ENCODE data around the gene THAP8. TPM values are rescaled to one million over a fixed set of nuclear protein-coding genes. Genes with fewer than 3 reads are reported as not detected.

The THAP8 gene
- total RNA-seq (2022; extraction: Qiagen RNA extraction) = 5.2 to 8.2 TPM (median 7.8 TPM) in 5 replicates

DNA sequence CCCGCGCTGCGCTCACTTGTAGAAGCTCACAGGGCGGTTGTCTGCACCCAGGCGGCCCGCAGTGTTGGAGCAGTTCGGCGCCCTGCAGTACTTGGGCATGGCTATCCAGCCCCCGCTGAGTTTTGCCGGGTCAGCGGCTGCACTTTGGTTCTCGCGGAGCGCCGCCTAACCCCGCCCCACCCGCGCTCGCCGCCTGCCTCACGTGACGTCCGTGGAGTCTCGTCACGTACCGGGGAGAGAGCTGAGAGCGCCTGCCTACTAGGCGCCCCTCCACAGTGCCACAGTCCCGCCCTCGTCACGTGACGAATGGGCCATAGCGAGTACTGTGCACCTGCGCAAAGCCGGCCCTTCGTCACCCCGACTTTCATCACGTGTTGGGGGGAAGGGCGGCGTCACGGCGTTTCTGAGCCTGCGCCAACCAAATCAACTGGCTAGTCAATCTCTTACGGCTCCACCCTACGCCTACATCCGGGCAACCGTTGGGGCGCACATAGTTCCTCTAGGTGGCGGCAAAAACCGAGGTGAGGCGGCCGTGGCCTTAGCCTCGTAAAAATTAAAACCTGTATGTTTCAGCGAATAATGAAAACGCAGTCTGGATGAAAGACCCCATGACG, at the start of gene THAP8:
THAP8 (minus strand) TSS at position 167 of the 614 bp plus-strand sequence; CDS start at position 99, 68 bp downstream.

DNA sequence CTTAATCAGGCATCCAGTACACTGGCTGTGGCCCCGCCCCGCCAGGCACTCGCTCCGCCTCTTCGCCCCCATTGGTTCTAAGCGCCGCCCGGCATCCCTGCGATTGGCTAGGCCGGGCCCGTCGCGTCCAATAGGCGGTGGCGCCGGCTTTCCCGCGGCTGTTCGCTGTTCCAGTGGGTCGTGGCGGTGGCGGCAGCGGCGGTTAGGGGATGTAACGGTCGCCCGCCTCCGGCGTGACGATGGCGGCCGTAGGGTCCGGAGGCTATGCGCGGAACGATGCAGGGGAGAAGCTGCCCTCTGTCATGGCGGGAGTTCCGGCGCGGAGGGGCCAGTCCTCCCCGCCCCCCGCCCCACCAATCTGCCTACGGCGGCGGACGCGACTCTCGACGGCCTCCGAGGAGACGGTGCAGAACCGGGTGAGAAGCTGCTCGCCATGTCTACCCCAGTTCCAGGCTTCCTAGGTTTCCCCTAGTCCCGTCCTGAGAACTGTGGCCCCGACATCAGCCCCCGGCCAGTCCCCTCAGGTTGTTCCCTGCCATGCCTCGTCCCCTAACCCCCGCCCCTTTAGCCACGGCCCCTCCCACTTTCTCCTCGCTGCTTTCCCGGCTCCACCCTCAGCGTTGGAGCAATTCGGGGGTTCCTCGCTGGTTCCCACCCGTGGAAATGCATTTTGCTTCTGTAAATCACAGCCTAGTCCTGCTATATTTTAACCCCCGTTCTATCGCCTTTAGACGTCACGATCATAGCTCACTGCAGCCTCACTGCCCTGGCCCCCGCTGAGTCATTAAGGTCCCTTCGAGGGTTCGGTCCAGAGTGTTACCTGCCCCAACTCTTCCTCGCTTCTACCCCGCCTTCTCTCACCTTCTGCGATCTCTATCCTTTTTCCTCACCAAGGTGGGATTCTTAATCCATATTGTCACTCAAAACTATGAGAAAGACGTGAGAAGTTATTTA, 925 bp upstream of the THAP8 start, which contains the start of gene WDR62:
WDR62 (plus strand) TSS at position 165 of the 954 bp plus-strand sequence; CDS start at position 240, 75 bp downstream.

DNA sequence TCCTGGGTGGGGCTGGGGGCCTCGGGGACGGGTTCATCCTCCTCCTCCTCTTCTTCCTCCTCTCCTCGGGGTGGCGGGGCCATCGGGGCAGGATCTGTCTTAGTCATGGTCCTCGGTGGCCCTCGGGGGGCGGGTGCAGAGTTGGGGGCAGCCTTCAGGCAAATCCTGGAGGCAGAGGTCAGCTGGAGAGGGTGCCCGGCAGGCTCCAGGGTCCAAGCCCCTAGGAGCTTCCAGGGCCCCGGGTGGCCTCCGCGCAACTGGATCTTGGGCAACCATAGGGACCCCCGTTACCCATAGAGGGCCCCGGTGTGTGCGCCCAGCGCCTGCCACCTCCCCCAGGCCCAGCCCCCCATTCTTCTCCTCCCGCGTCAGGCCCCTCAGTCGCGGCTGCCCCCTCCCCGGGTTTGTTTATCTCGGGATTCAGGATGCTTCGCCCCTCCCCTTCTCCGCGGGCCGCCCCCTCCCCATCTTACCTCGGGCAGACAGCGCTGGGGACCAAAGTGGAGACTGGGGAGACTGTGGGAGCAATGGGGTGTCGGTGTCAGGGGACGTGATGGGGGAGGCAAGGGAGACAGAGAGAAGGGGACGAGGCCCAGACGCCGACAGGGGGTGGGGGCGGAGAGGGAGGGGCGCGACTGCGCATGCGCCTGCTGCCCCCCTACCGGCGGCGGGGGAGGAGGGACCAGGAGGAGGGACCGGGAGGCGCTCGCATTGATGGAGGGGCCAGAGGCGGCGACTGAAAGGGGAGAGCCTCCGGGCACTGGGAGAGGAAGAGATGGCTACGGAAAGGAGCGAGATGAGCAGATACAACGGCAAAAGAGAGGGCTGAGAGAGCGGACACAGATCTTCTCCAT, 21.6 kb downstream of the THAP8 start, which contains the start of gene CLIP3:
CLIP3 (minus strand) TSS at position 623 of the 854 bp plus-strand sequence; CDS start at position 107, 516 bp downstream.

GRCh38 chr19:36014012-36014924, 39.8 kb downstream of the THAP8 start, which contains the start of gene ALKBH6:
TSS of gene ALKBH6 (minus strand) at chr19:36014213. CDS start at chr19:36013397, 816 bp downstream.

GRCh38 chr19:36008336-36008978, 45.6 kb downstream of the THAP8 start, which contains the start of gene SYNE4:
TSS of gene SYNE4 (minus strand) at chr19:36008813. CDS start at chr19:36008681, 132 bp downstream.

DNA sequence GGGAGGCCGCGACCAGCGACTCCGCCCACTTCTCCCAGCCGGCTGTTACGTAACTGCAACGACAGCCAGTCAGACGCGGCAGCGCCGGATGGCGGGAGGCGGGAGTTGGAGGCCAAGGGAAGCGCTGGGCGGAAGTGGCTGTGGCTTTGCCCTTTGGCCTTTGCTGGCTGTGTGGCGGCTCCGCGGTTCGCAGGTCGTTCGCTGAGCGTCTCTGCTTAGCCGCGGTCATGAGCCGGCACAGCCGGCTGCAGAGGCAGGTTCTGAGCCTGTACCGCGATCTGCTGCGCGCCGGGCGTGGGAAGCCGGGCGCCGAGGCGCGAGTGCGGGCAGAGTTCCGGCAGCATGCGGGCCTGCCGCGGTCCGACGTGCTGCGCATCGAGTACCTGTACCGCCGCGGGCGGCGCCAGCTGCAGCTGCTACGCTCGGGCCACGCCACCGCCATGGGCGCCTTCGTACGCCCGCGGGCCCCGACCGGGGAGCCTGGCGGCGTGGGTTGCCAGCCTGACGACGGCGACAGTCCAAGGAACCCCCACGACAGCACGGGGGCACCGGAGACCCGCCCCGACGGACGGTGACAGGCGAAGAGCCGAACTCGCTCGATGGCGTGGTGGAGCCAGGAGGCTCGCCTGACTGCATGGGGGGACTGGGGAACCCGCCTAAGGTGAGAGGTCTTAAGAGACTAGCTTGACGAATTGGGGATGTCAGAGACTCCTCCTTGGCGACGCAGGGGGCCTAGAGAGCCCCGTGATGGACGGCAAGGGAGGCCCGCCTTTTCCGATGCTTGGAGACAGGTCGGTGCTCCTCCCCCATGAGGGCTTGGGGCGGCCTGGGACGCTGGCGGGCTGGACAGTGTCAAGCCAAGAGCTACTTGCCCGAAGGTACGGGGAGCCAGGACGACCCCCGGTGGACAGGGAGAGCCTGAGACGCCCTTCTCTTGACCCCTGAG, 58.8 kb downstream of the THAP8 start, which contains the start of gene SDHAF1:
SDHAF1 (plus strand) TSS at position 141 of the 946 bp plus-strand sequence; CDS start at position 228, 87 bp downstream.

Other genes with a start within 250 kb of the THAP8 start
- 0.22 to 0.36 TPM (median 0.24 TPM) in 4 of 5 replicates, not detected in the other for gene PRODH2, start 241.4 kb downstream of the THAP8 start, total RNA-seq (2022; extraction: Qiagen RNA extraction)
- 0.32 to 0.84 TPM (median 0.46 TPM) in 5 replicates for gene NPHS1, start 201.8 kb downstream of the THAP8 start, total RNA-seq (2022; extraction: Qiagen RNA extraction)
- 0.32 to 0.69 TPM (median 0.49 TPM) in 5 replicates for gene KIRREL2, start 197.4 kb downstream of the THAP8 start, total RNA-seq (2022; extraction: Qiagen RNA extraction)
- 62.9 to 100 TPM (median 98.2 TPM) in 5 replicates for gene APLP1, start 185.7 kb downstream of the THAP8 start, total RNA-seq (2022; extraction: Qiagen RNA extraction)
- 6.6 to 10.3 TPM (median 7.4 TPM) in 5 replicates for gene NFKBID, start 153.7 kb downstream of the THAP8 start, total RNA-seq (2022; extraction: Qiagen RNA extraction)
- gene HCST, start 151.8 kb downstream of the THAP8 start, total RNA-seq (2022; extraction: Qiagen RNA extraction) = 0.28 to 0.76 TPM (median 0.62 TPM) in 4 of 5 replicates, not detected in the other
- gene TYROBP, start 146.0 kb downstream of the THAP8 start, total RNA-seq (2022; extraction: Qiagen RNA extraction) = not detected in 5 replicates
- gene LRFN3, start 117.9 kb downstream of the THAP8 start, total RNA-seq (2022; extraction: Qiagen RNA extraction) = 15.6 to 25.9 TPM (median 22.3 TPM) in 5 replicates
- gene SDHAF1, start 59.1 kb downstream of the THAP8 start, total RNA-seq (2022; extraction: Qiagen RNA extraction) = 28.9 to 53.3 TPM (median 48.7 TPM) in 5 replicates
- gene SYNE4, start 45.5 kb downstream of the THAP8 start, total RNA-seq (2022; extraction: Qiagen RNA extraction) = 0.10 to 0.50 TPM (median 0.33 TPM) in 5 replicates
- gene ALKBH6, start 40.1 kb downstream of the THAP8 start, total RNA-seq (2022; extraction: Qiagen RNA extraction) = 24.0 to 27.0 TPM (median 26.6 TPM) in 5 replicates
- gene CLIP3, start 21.4 kb downstream of the THAP8 start, total RNA-seq (2022; extraction: Qiagen RNA extraction) = 0.68 to 1.1 TPM (median 0.92 TPM) in 5 replicates
- gene WDR62, start 612 bp upstream of the THAP8 start, total RNA-seq (2022; extraction: Qiagen RNA extraction) = 19.8 to 31.7 TPM (median 27.4 TPM) in 5 replicates
- gene OVOL3, start 56.9 kb upstream of the THAP8 start, total RNA-seq (2022; extraction: Qiagen RNA extraction) = 0.15 to 0.74 TPM (median 0.38 TPM) in 4 of 5 replicates, not detected in the other
- 244 to 270 TPM (median 252 TPM) in 5 replicates for gene POLR2I, start 60.6 kb upstream of the THAP8 start, total RNA-seq (2022; extraction: Qiagen RNA extraction)
- 409 to 569 TPM (median 558 TPM) in 5 replicates for gene TBCB, start 61.2 kb upstream of the THAP8 start, total RNA-seq (2022; extraction: Qiagen RNA extraction)
- 1,500 to 2,226 TPM (median 2,198 TPM) in 5 replicates for gene CAPNS1, start 85.8 kb upstream of the THAP8 start, total RNA-seq (2022; extraction: Qiagen RNA extraction)
- not detected in 5 replicates for gene COX7A1, start 98.2 kb upstream of the THAP8 start, total RNA-seq (2022; extraction: Qiagen RNA extraction)
- gene ZNF565, start 160.4 kb upstream of the THAP8 start, total RNA-seq (2022; extraction: Qiagen RNA extraction) = 3.6 to 4.5 TPM (median 3.9 TPM) in 5 replicates
- 109 to 187 TPM (median 114 TPM) in 5 replicates for gene ZNF146, start 160.8 kb upstream of the THAP8 start, total RNA-seq (2022; extraction: Qiagen RNA extraction)